Esophagus muscularis mucosa (tissue), 4 donors: ENCODE results near the gene SPTLC2.

ENCODE experiments used
- EP300 ChIP-seq: sonication (generic); formaldehyde crosslinking; IDR thresholded peaks from one replicate; pipeline ENCODE4 v1.6.1; 2017; ENCODE audit warnings: antibody characterized with exemption
- POLR2A ChIP-seq: fragments of 450-650 bp; IDR thresholded peaks from one replicate; pipeline ENCODE4 v1.6.1; 2017; ENCODE audit warnings: antibody characterized with exemption, moderate library complexity, mild to moderate bottlenecking, low read depth
- POLR2AphosphoS5 ChIP-seq, 2 donors: sonication (generic); formaldehyde crosslinking; IDR thresholded peaks; one replicate each; pipeline ENCODE4 v1.6.1; 2017; ENCODE audit warnings: antibody characterized with exemption in 2 of 2
- TF ChIP-seq, protein P1 (sequence below), 3 experiments: fragments of 200-600 bp in 2 of 3; fragments of 450-650 bp in 1 of 3; sonication (generic) in 2 of 3; IDR thresholded peaks; one replicate each; pipeline ENCODE4 v1.5.1; 2017 to 2019; ENCODE audit warnings: antibody characterized with exemption in 3 of 3, mild to moderate bottlenecking in 2 of 3, moderate library complexity in 1 of 3

DNA sequence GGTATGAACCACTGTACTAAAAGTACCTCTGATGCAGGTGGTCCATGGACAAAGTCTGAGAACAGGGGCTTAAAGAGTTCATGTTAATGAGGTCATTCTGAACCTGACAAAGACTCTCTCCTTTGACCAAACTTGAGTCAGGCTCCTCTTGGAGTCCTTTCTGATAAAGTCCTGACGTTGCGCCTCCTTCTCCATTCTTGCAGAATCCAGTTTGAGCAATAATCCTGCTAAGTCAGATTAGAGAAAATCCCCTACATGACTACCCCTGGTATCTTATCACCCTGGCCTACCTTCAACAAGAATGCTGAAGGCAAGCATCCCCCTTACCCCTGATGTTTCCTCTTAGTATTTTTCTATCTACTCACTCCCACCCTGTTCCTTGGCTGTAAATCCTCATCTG lies 71.9 kb downstream of the SPTLC2 start:
- TF ChIP-seq POLR2A (no peak), POLR2AphosphoS5 (IDR thresholded peaks at IDR 0.05) (no peak), EP300 (no peak)
- TF ChIP-seq, protein P1, sequence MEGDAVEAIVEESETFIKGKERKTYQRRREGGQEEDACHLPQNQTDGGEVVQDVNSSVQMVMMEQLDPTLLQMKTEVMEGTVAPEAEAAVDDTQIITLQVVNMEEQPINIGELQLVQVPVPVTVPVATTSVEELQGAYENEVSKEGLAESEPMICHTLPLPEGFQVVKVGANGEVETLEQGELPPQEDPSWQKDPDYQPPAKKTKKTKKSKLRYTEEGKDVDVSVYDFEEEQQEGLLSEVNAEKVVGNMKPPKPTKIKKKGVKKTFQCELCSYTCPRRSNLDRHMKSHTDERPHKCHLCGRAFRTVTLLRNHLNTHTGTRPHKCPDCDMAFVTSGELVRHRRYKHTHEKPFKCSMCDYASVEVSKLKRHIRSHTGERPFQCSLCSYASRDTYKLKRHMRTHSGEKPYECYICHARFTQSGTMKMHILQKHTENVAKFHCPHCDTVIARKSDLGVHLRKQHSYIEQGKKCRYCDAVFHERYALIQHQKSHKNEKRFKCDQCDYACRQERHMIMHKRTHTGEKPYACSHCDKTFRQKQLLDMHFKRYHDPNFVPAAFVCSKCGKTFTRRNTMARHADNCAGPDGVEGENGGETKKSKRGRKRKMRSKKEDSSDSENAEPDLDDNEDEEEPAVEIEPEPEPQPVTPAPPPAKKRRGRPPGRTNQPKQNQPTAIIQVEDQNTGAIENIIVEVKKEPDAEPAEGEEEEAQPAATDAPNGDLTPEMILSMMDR (IDR thresholded peaks at IDR 0.05), result no peak
